Spleen (tissue), 11 donors: ENCODE measurements around the gene LMNB1. TPM values are rescaled to one million over a fixed set of nuclear protein-coding genes. Genes with fewer than 3 reads are reported as not detected.

Experiments
- DNase-seq: peaks from one replicate; pipeline ENCODE4 v3.0.0-alpha.2; 2020
- H3K27ac ChIP-seq, 8 donors: fragments of 200-600 bp; sonication (generic) in 7 of 8; 1 replicate in 4 of 8; 2 replicates in 4 of 8; pipeline versions ENCODE4 v1.5.0 to v1.8.0; 2016 to 2021; ENCODE audit warnings: inconsistent platforms in 4 of 8, mild to moderate bottlenecking in 4 of 8, moderate library complexity in 1 of 8
- H3K27me3 ChIP-seq, 7 donors: fragments of 200-600 bp; sonication (generic) in 6 of 7; replicated peaks in 1 of 7; 1 replicate in 4 of 7; 2 replicates in 3 of 7; pipeline versions ENCODE4 v1.5.0 to v1.8.0; 2016 to 2021; ENCODE audit warnings: inconsistent platforms in 3 of 7, mild to moderate bottlenecking in 1 of 7
- H3K36me3 ChIP-seq, 6 donors: fragments of 200-600 bp; sonication (generic) in 5 of 6; 1 replicate in 4 of 6; 2 replicates in 2 of 6; pipeline versions ENCODE4 v1.5.0 to v1.8.0; 2016 to 2021; ENCODE audit warnings: inconsistent platforms in 2 of 6
- H3K4me1 ChIP-seq, 6 donors: fragments of 200-600 bp; sonication (generic) in 5 of 6; 1 replicate in 3 of 6; 2 replicates in 3 of 6; pipeline versions ENCODE4 v1.5.0 to v1.8.0; 2016 to 2021; ENCODE audit warnings: inconsistent platforms in 3 of 6
- H3K4me3 ChIP-seq, 8 donors: fragments of 200-600 bp; sonication (generic) in 7 of 8; 1 replicate in 4 of 8; 2 replicates in 4 of 8; pipeline versions ENCODE4 v1.5.0 to v1.8.0; 2016 to 2021; ENCODE audit warnings: inconsistent platforms in 4 of 8, mild to moderate bottlenecking in 4 of 8, moderate library complexity in 2 of 8
- H3K9me3 ChIP-seq, 8 donors: fragments of 200-600 bp; sonication (generic) in 7 of 8; 1 replicate in 4 of 8; 2 replicates in 4 of 8; pipeline versions ENCODE4 v1.5.0 to v1.8.0; 2016 to 2021; ENCODE audit warnings: inconsistent platforms in 4 of 8
- CTCF ChIP-seq, 11 experiments: fragments of 200-600 bp in 7 of 11; fragments of 450-650 bp in 4 of 11; sonication (generic) in 4 of 11; IDR thresholded peaks in 8 of 11; conservative IDR thresholded peaks in 3 of 11; 1 replicate in 7 of 11; 2 replicates in 4 of 11; pipeline versions ENCODE4 v1.4.0 to v1.8.0; 2016 to 2021; ENCODE audit warnings: antibody characterized with exemption in 11 of 11, inconsistent platforms in 4 of 11, mild to moderate bottlenecking in 1 of 11
- POLR2A ChIP-seq, 3 donors: fragments of 450-650 bp; IDR thresholded peaks; one replicate each; pipeline ENCODE4 v1.5.1; 2017; ENCODE audit warnings: antibody characterized with exemption in 3 of 3, mild to moderate bottlenecking in 1 of 3
- POLR2AphosphoS5 ChIP-seq, 3 donors: sonication (generic); formaldehyde crosslinking; IDR thresholded peaks; one replicate each; pipeline ENCODE4 v1.5.1; 2017; ENCODE audit warnings: antibody characterized with exemption in 3 of 3
- WGBS, 5 donors: extraction: QIAGEN DNeasy Blood & Tissue Kit in 3 of 5; methylation state at CpG; one replicate each; pipeline versions ENCODE4 v1.1.5 to v1.1.7; 2013 to 2018; 5-methylcytosine and 5-hydroxymethylcytosine counted together
- intact Hi-C: fragments of 100-400 bp; cut with DNase I; formaldehyde crosslinking; loops from one replicate; pipeline ENCODE4 v1.15.0; 2023; ENCODE audit warnings: low total_unique reads
- polyA plus RNA-seq, 3 donors: library from polyadenylated mRNA; stranded (reverse); fragments of 200-250 nt; gene quantifications; one replicate each; pipeline ENCODE4 v1.2.1, GENCODE V29; 2013
- total RNA-seq, 7 donors: library from RNA; depleted of rRNA in 3 of 7; stranded (reverse); fragments of >200 nt in 3 of 7; fragmentation: NEBNext Ultra II Directional in 4 of 7; extraction: Animal tissue kit (Norgen Biotek cat#: 25700) in 4 of 7; gene quantifications; one replicate each; pipeline versions ENCODE4 v1.1.0 to v1.2.1, GENCODE V29; 2016 to 2021
- donor health status: healthy with polysubstance abuse.
- donor health status: DM: no; HTN: no; CAD: no; lungs with moderate emphysema.
- donor health status: DM: no; HTN: no; CAD: no.
- donor health status: Bipolar disorder and iron deficiency.
- donor health status: healthy.
- donor health status: DM: no; HTN: no; CAD: no.
- donor health status: DM: yes; HTN: yes; CAD: no.

The LMNB1 gene
- total and polyA plus RNA-seq, 10 donors = 7.5 to 68.8 (median 27.8) TPM

GRCh38 chr5:126818736-126819135, 41.8 kb downstream of the LMNB1 start:
- Histone ChIP-seq H3K36me3 (peaks cover 0 to 89% (median 26%) of the 10 kb centered on the region in 6 donors), H3K27ac (no peak overlapping the region), H3K27me3 (no peaks in the 10 kb centered on the region), H3K4me3 (no peak overlapping the region), H3K9me3 (no peaks in the 10 kb centered on the region), H3K4me1 (peaks cover 0 to 8% (median 0%) of the 10 kb centered on the region in 6 donors)
- intact Hi-C loops = no loop called here
- no peak for DNase-seq
- TF ChIP-seq POLR2A (IDR thresholded peaks at IDR 0.05) = no peak
- TF ChIP-seq POLR2AphosphoS5 (IDR thresholded peaks at IDR 0.05) = no peak
- TF ChIP-seq CTCF (IDR thresholded peaks at IDR 0.05 in 8 of 11, conservative IDR thresholded peaks at IDR 0.05 in 3 of 11) = no peak
- 89 to 96% (median 93%) methylated on average over 4 of the region's 4 CpGs for WGBS, 5 donors

GRCh38 chr5:126819253-126819652, 42.3 kb downstream of the LMNB1 start:
- TF ChIP-seq POLR2AphosphoS5 (IDR thresholded peaks at IDR 0.05) (no peak), POLR2A (IDR thresholded peaks at IDR 0.05) (no peak), CTCF (IDR thresholded peaks at IDR 0.05 in 8 of 11, conservative IDR thresholded peaks at IDR 0.05 in 3 of 11) (no peak)
- 94 to 99% (median 97%) methylated on average over 5 of the region's 5 CpGs for WGBS, 5 donors
- Histone ChIP-seq H3K4me1 (peaks cover 0 to 8% (median 0%) of the 10 kb centered on the region in 6 donors), H3K9me3 (no peaks in the 10 kb centered on the region), H3K4me3 (no peak overlapping the region), H3K27me3 (no peaks in the 10 kb centered on the region), H3K27ac (no peak overlapping the region), H3K36me3 (peaks cover 0 to 89% (median 26%) of the 10 kb centered on the region in 6 donors)
- no peak for DNase-seq
- intact Hi-C loops = no loop called here

- Histone ChIP-seq H3K4me3 (no peak overlapping the region), H3K36me3 (peaks cover 0 to 100% (median 52%) of the 10 kb centered on the region in 6 donors), H3K27ac (no peak overlapping the region), H3K27me3 (no peaks in the 10 kb centered on the region), H3K9me3 (no peaks in the 10 kb centered on the region), H3K4me1 (peaks cover 0 to 6% (median 0%) of the 10 kb centered on the region in 6 donors)
- TF ChIP-seq POLR2AphosphoS5 (IDR thresholded peaks at IDR 0.05) = no peak
- TF ChIP-seq POLR2A (IDR thresholded peaks at IDR 0.05) = no peak
- no peak for TF ChIP-seq CTCF (IDR thresholded peaks at IDR 0.05 in 8 of 11, conservative IDR thresholded peaks at IDR 0.05 in 3 of 11)
- WGBS, 5 donors = 66 to 88% (median 82%) methylated on average over 3 of the region's 3 CpGs
- intact Hi-C loops = no loop called here
- no peak for DNase-seq
Observed at GRCh38 chr5:126826619-126827215, 49.8 kb downstream of the LMNB1 start.

GRCh38 chr5:126829098-126829497, 52.2 kb downstream of the LMNB1 start:
- 88 to 96% (median 92%) methylated on average over 5 of the region's 5 CpGs for WGBS, 5 donors
- Histone ChIP-seq H3K4me3 (no peak overlapping the region), H3K27ac (no peak overlapping the region), H3K27me3 (no peaks in the 10 kb centered on the region), H3K4me1 (peaks cover 0 to 6% (median 0%) of the 10 kb centered on the region in 6 donors), H3K36me3 (peaks cover 0 to 100% (median 54%) of the 10 kb centered on the region in 6 donors), H3K9me3 (no peaks in the 10 kb centered on the region)
- no peak for DNase-seq
- TF ChIP-seq POLR2AphosphoS5 (IDR thresholded peaks at IDR 0.05) (no peak), POLR2A (IDR thresholded peaks at IDR 0.05) (no peak), CTCF (IDR thresholded peaks at IDR 0.05 in 8 of 11, conservative IDR thresholded peaks at IDR 0.05 in 3 of 11) (no peak)
- intact Hi-C loops = no loop called here
